Suprapubic skin (tissue), 4 donors: Measurements from ENCODE around the gene SPACA6. TPM values are rescaled to one million over a fixed set of nuclear protein-coding genes. Genes with fewer than 3 reads are reported as not detected.
"Not testable (repeated sequence)": the region's sequence is repeated elsewhere in the genome, so short reads cannot be mapped to it uniquely, and the experiment has no call there.

Source experiments
- DNase-seq, 2 donors: peaks; one replicate each; pipeline ENCODE4 v3.0.0-alpha.2; 2019; ENCODE audit warnings: low spot score in 2 of 2
- H3K27ac ChIP-seq: fragments of 200-600 bp; sonication (generic); one replicate; pipeline ENCODE4 v1.5.1; 2019
- H3K27me3 ChIP-seq: fragments of 200-600 bp; sonication (generic); one replicate; pipeline ENCODE4 v1.5.1; 2019
- H3K36me3 ChIP-seq: fragments of 200-600 bp; sonication (generic); one replicate; pipeline ENCODE4 v1.5.1; 2019
- H3K4me1 ChIP-seq: fragments of 200-600 bp; sonication (generic); one replicate; pipeline ENCODE4 v1.5.1; 2019
- H3K4me3 ChIP-seq: fragments of 200-600 bp; sonication (generic); one replicate; pipeline ENCODE4 v1.5.1; 2019; ENCODE audit warnings: mild to moderate bottlenecking
- H3K9me3 ChIP-seq: fragments of 200-600 bp; sonication (generic); one replicate; pipeline ENCODE4 v1.5.1; 2019
- CTCF ChIP-seq, 2 donors: fragments of 200-600 bp in 1 of 2; fragments of 450-650 bp in 1 of 2; sonication (generic) in 1 of 2; IDR thresholded peaks; one replicate each; pipeline ENCODE4 v1.5.1; 2016 to 2019; ENCODE audit warnings: antibody characterized with exemption in 2 of 2, mild to moderate bottlenecking in 1 of 2, moderate library complexity in 1 of 2
- EP300 ChIP-seq: sonication (generic); formaldehyde crosslinking; IDR thresholded peaks from one replicate; pipeline ENCODE4 v1.6.1; 2017; ENCODE audit warnings: antibody characterized with exemption
- POLR2A ChIP-seq, 2 donors: fragments of 450-650 bp; IDR thresholded peaks; one replicate each; pipeline ENCODE4 v1.6.1; 2017; ENCODE audit warnings: antibody characterized with exemption in 2 of 2, mild to moderate bottlenecking in 2 of 2, moderate library complexity in 2 of 2
- POLR2AphosphoS5 ChIP-seq, 3 donors: sonication (generic); formaldehyde crosslinking; IDR thresholded peaks; one replicate each; pipeline ENCODE4 v1.6.1; 2017; ENCODE audit warnings: antibody characterized with exemption in 3 of 3
- WGBS: methylation state at CpG from one replicate; pipeline ENCODE4 v1.1.5; 2018; 5-methylcytosine and 5-hydroxymethylcytosine counted together
- total RNA-seq, 4 donors: library from RNA; depleted of rRNA; stranded (reverse); fragments of >200 nt; gene quantifications; one replicate each; pipeline ENCODE4 v1.1.0, GENCODE V29; 2016

SPACA6 gene, protein sequence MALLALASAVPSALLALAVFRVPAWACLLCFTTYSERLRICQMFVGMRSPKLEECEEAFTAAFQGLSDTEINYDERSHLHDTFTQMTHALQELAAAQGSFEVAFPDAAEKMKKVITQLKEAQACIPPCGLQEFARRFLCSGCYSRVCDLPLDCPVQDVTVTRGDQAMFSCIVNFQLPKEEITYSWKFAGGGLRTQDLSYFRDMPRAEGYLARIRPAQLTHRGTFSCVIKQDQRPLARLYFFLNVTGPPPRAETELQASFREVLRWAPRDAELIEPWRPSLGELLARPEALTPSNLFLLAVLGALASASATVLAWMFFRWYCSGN
- total RNA-seq, result 10 to 100 TPM in 1 of 4 donors, 1 to 10 TPM in 3; 3.1 to 23.2 (median 7.8) TPM

DNA sequence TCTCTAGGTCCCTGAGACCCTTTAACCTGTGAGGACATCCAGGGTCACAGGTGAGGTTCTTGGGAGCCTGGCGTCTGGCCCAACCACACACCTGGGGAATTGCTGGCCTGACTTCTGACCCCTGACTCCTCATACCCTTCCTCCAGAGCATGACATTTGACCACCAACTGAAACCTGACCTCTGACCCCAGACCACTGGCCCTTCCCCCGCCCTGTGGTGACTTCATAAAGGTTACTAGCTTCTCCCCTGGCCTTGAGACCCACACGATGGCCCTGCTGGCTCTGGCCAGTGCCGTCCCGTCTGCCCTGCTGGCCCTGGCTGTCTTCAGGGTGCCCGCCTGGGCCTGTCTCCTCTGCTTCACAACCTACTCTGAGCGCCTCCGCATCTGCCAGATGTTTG, at the start of gene SPACA6:
Gene SPACA6, plus strand, starts transcription at position 71 of the 400 bp plus-strand sequence. Its CDS starts 197 bp downstream, at position 268.
- 79% methylated on average over 8 of the region's 8 CpGs for WGBS
- Histone ChIP-seq H3K4me3 (peak within 1 kb of the TSS; percentile 80), H3K27ac (no peak within 1 kb of the TSS), H3K4me1 (peaks cover 41% of the 10 kb centered on the region), H3K9me3 (no peaks in the 10 kb centered on the region), H3K36me3 (peaks cover 30% of the 10 kb centered on the region), H3K27me3 (no peaks in the 10 kb centered on the region)
- TF ChIP-seq POLR2AphosphoS5 (IDR thresholded peaks at IDR 0.05) (no peak), CTCF (IDR thresholded peaks at IDR 0.05) (no peak), EP300 (no peak), POLR2A (IDR thresholded peaks at IDR 0.05) (no peak)
- no peak for DNase-seq

GRCh38 chr19:51644636-51645271, 48.4 kb upstream of the SPACA6 start:
- no peak for DNase-seq
- Histone ChIP-seq H3K9me3 (no peaks in the 10 kb centered on the region), H3K27ac (no peak overlapping the region), H3K4me3 (peak overlapping the region; percentile 7), H3K36me3 (no peaks in the 10 kb centered on the region), H3K27me3 (peaks cover 34% of the 10 kb centered on the region), H3K4me1 (no peaks in the 10 kb centered on the region)
- 34% methylated on average over 10 of the region's 11 CpGs for WGBS
- TF ChIP-seq CTCF (IDR thresholded peaks at IDR 0.05) (no peak), POLR2AphosphoS5 (IDR thresholded peaks at IDR 0.05) (no peak), EP300 (no peak)

DNA sequence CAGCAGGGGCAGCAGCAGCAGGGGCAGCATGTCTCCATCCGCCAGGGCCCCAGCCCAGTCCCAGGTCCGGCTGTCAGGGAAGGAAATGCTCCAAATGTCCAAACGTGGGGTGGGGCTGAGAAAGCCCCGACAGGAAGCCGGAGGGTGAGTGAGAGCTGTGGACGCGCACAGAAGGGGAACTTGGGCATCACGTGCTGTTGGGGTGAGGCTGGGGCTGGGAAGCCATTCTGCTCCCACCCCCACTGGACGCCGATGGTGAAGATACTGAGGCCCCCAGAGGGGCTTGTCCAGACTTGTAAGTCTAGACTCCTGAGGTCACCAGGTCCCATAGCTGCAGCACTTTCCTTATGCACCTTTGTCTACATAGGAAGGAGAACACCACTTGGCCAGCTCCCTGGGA, 46.4 kb upstream of the SPACA6 start, which contains the start of gene SIGLEC14:
Gene SIGLEC14, minus strand, starts transcription at position 96 of the 400 bp plus-strand sequence. Its CDS starts 66 bp downstream, at position 30.
- H3K27ac ChIP-seq, H3K36me3 ChIP-seq, H3K9me3 ChIP-seq, DNase-seq, H3K4me1 ChIP-seq: not testable (repeated sequence)
- no CpG with 5 or more reads among the region's 10 CpGs for WGBS
- peak within 1 kb of the TSS; percentile 7 for H3K4me3 ChIP-seq
- H3K27me3 ChIP-seq, result peaks cover 28% of the 10 kb centered on the region

DNA sequence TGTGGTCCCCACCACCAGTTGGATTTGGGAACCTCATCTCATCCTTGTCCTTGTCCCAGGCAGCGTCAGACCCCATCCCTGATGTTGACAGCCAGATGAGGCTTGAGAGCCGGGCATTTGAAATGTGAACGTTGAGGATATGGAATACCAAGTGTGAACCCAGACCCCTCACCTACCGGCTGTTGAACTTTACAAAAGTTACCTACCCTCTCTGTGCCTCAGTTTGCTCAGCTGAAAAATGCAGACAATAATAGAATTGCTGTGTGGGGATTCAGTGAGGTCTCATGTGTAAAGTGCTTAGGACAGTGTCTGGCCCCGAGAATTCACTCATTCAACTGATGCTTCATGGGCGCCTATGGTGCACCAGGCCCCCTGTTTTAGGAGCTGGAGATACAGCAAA, 45.8 kb upstream of the SPACA6 start:
- H3K4me1 ChIP-seq, result no peaks in the 10 kb centered on the region
- WGBS, result 80% methylated on average over 6 of the region's 6 CpGs
- no peak for TF ChIP-seq POLR2A (IDR thresholded peaks at IDR 0.05)
- no peak for DNase-seq
- no peaks in the 10 kb centered on the region for H3K36me3 ChIP-seq
- H3K4me3 ChIP-seq, result no peak overlapping the region
- no peak overlapping the region for H3K27ac ChIP-seq
- no peaks in the 10 kb centered on the region for H3K9me3 ChIP-seq
- peaks cover 28% of the 10 kb centered on the region for H3K27me3 ChIP-seq

GRCh38 chr19:51651216-51651846, 41.8 kb upstream of the SPACA6 start:
- Histone ChIP-seq H3K27ac (no peak overlapping the region), H3K36me3 (no peaks in the 10 kb centered on the region), H3K4me1 (no peaks in the 10 kb centered on the region), H3K4me3 (no peak overlapping the region), H3K9me3 (no peaks in the 10 kb centered on the region), H3K27me3 (peaks cover 24% of the 10 kb centered on the region)
- TF ChIP-seq CTCF (IDR thresholded peaks at IDR 0.05), result no peak
- no peak for TF ChIP-seq POLR2AphosphoS5 (IDR thresholded peaks at IDR 0.05)
- no peak for TF ChIP-seq POLR2A (IDR thresholded peaks at IDR 0.05)
- TF ChIP-seq EP300, result no peak
- no peak for DNase-seq
- WGBS, result 80% methylated on average over 7 of the region's 7 CpGs

DNA sequence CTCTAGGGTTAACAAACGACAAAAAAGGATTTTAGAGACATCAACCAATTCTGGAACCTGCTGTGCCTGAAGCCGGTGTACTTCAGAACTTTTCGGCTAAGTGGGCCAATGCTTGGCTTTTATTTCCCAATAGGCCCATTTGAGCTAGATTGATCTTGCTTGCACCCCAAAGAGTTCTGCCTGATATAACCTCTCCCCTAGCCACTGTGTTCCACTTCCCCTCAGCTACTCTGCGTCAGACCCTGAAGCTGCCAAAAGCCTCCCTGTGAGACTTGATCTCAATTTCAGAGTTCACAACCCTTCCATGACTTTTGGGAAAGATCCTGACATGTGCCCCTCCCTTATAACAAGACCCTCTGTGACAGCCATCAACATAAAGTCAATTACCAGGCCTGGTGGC, 40.9 kb upstream of the SPACA6 start:
- 80% methylated on average over 4 of the region's 4 CpGs for WGBS
- no peak for DNase-seq
- no peak overlapping the region for H3K27ac ChIP-seq

More for the DNA sequence above, 40.9 kb upstream of the SPACA6 start:
- H3K4me1 ChIP-seq, result peaks cover 4% of the 10 kb centered on the region
- TF ChIP-seq POLR2AphosphoS5 (IDR thresholded peaks at IDR 0.05), result no peak
- no peak for TF ChIP-seq EP300
- TF ChIP-seq POLR2A (IDR thresholded peaks at IDR 0.05), result no peak
- no peak for TF ChIP-seq CTCF (IDR thresholded peaks at IDR 0.05)
- peaks cover 19% of the 10 kb centered on the region for H3K27me3 ChIP-seq
- no peak overlapping the region for H3K4me3 ChIP-seq
- no peaks in the 10 kb centered on the region for H3K36me3 ChIP-seq
- H3K9me3 ChIP-seq, result no peaks in the 10 kb centered on the region
